AG08396 (cell line): ENCODE results near the gene CFAP61.

ENCODE experiments used
- DNase-seq: peaks from one replicate; pipeline ENCODE4 v3.0.0; 2012; ENCODE audit warnings: low spot score, mixed read lengths

The CFAP61 gene

DNA sequence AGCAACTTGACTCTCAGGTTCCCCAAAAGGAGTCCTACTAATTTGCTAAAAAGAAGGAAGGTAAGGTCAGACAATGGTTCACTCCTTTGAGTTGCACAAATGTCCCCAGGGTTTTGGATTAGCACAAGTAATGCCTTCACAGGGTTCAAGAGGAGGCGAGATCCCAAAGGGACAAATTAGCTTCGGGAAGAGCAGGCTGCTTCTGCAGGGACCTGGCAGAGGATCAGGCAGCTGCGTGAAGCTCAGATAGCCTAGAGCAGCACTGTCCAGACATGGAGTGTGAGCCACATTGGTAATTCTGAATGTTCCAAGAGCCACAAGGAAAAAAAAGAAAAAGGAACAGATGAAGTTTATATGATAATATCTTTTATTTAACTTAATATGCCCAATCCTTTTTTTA lies 115.4 kb downstream of the CFAP61 start:
- DNase-seq, result no peak

GRCh38 chr20:20173254-20173653 lies 120.9 kb downstream of the CFAP61 start:
- DNase-seq, result no peak

GRCh38 chr20:20174089-20174835 lies 121.9 kb downstream of the CFAP61 start:
- DNase-seq, result no peak

DNA sequence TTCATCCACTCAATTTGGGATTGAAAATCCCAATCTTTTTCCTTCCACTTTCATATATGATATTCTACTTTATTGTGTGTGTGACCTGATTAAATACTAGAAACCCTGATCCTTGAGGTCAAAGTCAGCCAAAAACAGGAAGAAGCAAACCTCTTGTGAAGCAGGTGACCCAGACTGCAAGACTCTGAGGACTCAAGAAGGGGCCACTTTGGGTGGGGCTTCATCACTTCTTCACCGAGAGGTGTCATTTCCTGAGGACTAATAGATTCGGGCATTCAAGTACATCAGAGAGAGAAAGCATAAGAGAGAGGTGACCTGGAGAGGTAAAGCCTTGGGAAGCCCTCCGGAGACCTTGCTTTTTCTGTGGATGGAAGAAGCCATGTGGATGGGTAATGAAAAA lies 129.0 kb downstream of the CFAP61 start:
- no peak for DNase-seq

DNA sequence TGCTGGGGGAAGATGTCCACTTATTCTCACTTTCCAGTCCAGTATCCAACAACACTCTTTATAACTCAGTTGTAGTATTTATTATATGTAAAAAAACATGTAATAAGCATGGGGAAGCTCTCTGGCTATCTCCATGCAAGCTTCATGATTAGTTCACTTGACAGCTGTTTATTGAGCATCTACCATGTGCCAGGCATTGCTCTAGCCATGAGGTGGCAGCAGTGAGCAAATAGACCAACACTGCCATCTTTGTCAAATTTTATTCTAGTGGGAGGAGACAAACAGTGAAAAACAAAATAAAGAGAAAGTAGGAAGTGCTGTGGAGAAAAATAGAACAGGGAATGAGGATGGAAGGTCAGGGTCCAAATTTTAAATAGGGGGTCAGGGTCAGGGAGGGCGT lies 131.8 kb downstream of the CFAP61 start:
- DNase-seq, result no peak

DNA sequence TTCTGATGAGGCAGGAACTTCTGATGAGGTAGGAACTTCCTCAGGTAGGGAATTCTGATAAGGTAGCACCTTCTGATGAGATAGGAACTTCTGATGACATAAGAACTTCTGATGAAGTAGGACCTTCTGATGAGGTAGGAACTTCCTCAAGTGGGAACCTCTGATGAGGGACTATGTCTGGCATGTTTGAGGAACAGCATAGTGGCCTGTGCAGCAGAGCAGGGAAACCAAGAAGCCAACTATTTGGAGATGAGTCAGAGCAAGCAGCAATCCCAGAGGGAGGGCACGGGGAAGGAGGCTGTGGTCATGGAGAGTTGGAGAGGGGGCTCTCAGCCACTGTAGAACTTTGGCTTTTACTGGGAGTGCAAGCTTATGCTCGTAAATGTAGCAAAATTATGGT lies 132.4 kb downstream of the CFAP61 start:
- no peak for DNase-seq

DNA sequence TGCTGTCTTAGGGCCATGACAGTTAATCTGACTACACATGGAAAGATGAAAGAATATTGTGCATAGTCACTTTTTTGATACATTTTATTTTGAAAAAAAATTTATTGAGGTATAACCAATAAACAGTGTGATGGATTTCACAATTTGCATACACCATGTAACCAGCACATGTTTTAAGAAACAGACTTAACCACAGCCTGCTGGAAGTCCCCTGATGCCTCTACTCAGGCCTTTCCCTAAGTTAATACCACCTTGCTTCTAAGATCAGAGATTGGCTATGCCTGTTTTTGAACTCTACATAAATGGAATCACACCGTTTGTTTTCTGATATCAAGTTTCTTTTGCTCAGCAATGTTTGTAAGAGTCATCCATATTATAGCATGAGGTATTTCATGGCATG lies 136.3 kb downstream of the CFAP61 start:
- no peak for DNase-seq

- no peak for DNase-seq
Measured at GRCh38 chr20:20192366-20192765, 140.0 kb downstream of the CFAP61 start.

- no peak for DNase-seq
Measured at GRCh38 chr20:20195021-20195705, 142.8 kb downstream of the CFAP61 start.

DNA sequence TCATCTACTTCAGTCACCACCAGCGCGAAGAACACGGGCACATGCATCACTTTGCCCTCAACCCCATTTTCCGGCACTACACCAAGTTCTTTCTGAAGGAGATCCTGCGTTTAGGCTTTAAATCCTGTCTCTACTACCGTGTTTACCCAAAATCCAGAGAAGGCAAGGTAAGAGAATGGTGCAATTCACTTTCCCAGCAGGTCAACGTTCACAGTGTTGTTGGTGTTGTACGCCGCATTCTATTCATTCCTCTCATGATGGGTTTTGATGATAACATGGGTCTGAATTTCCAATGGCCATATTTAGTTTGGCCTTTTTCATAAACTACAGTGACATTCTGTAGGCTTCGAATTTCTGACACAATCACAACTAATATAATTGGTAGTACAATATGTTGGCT lies 144.3 kb downstream of the CFAP61 start:
- no peak for DNase-seq

GRCh38 chr20:20198011-20198410 lies 145.7 kb downstream of the CFAP61 start:
- DNase-seq, result no peak

DNA sequence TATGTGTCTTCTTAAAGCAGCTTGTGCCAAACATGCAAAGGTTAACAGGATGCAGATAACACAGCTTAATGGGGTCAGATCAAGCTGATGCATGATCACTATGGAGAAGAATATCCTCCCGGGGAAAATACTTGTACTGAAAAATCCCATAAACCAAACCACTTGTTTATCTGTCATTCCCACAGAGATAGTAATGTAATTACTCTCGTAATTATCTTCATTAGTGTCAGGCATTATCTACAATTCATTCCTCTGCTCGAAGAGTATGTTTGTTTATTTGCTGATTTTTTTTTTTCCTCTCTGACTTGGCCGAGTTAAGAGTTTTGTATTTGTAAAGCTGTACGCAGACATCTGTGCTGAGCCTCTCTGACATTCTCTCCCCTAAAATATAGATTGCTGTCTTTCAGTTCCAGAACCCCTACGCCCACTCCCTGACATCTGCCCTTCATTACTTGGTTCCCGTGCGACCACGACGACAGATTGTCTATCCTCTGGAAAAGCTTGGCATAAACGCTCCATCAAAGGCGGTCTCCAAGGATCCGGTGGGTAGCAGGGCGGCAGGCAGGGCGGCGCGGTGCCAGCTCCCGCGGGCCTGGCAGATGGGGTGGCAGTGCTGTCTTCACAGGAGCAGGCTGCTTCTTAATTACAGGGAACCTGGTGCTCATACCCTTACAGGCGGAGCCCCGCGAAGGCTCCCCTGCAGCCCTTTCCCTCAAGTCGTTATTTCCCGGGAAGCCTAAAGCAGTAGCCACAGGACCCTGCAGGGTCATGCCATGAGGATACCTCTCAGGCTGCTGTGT lies 147.2 kb downstream of the CFAP61 start:
- DNase-seq, result no peak

DNA sequence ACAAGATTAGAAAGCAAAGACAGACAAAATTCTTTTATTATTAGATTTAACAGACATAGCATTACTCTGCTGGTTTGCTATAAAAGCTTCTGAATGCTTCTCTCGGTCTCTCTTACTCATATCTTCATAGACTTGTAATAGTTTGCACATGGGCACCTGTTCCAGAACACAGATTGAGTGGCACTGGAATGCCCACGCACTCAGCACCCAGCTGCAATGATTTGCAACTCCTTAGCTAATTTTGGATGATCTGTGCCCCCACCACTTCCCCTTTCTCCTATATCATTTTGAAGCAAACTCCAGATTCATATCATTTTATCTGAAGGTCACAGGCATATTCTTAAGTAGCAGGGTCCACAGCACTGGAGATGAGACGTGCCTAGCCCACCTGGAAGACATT lies 148.8 kb downstream of the CFAP61 start:
- no peak for DNase-seq

DNA sequence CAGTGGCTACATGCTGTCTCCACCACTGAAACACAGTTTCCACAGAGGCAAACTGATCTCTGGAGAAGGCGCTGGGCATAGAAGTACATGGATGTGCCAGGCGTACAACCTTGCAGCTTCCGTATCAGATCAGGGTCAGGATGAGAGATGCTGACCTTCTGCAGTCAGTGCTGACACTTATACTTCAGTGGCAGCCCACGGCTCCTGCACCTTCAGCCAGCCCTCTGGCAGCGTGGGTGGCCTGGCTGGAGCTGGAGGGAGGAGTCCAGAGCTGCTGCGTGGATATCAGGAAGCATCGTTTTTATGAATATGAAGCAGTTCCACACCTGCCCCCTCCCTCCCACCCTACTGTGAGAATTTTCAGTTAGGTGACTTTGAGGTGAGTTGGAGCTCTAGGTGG lies 149.3 kb downstream of the CFAP61 start:
- DNase-seq, result no peak

- DNase-seq, result no peak
Measured at GRCh38 chr20:20202768-20203167, 150.4 kb downstream of the CFAP61 start.

- no peak for DNase-seq
Measured at GRCh38 chr20:20203784-20204183, 151.5 kb downstream of the CFAP61 start.

GRCh38 chr20:20204256-20204655 lies 151.9 kb downstream of the CFAP61 start:
- no peak for DNase-seq

- no peak for DNase-seq
Measured at GRCh38 chr20:20205141-20205861, 153.0 kb downstream of the CFAP61 start.

DNA sequence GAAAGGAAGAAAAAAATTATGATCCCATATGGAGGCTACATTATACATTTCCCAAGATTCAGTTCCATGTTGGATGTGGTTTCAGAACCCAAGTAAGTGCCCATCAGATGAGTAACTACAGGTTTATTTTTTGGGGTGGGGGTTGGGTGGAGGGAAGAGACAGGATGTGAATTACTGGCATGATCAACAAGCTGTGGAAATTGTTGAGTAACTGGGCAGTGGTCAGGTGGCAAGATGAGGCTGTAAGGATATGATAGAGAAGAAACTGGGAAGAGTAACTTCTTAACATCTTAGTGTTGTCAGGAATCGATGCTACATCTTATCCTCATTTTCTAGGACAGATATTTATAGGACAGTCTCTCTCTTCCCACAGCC lies 153.5 kb downstream of the CFAP61 start:
- no peak for DNase-seq

DNA sequence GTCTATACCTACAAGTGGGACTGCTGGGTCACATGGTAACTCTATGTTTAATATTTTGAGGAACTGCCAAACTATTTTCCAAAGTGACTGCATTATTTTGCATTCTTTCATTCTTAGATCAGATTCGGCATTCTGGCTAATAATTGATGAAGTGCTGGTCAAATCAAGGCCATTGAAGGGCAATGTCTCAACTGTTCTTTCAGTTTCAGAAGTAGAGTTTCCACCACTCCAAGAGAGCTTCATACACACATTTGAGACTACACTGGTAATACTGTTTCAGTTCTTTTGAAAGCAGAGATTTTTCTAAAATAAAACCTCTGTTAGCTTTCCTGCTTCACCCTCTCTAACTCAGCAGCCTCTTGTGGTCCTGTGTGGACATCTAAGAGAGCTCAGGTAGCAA lies 154.5 kb downstream of the CFAP61 start:
- DNase-seq, result no peak

DNA sequence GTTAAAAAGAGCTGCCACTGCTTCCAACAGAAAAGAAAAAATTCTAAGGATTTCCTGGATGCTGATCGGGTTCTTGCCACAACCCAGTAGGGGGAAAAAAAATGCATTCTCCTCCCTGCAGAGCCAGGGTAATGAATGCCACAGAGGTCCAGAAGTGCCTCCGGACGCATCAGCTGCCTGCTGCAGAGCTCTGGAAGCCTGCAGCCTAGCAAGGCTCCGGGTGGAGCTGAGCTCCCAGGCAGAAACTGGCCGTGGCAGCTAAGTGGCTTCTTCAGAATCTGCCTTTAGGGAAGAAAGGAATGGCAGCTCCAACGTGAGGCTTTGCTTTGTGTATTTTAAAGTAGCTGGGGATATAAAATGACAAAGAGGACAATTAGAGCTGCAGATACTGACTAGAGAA lies 155.0 kb downstream of the CFAP61 start:
- DNase-seq, result no peak

DNA sequence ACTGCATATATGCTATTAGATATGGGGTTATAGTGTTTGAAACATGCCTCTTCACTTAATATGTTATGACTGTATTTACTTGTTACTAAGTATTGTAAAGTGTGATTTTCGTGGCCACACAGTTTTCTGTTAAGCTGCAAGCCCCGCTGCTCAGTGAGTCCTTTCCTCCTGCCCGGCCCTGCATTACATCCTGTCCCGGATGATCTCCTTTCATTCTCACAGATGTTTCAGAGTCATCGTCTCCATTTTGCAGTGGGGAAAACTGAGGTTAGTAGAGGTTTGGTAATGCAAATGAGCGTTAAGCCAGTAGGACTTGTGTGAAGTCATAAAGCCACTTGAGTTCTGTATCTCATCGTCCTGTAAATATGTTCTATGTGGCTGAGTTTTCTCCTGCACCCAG lies 155.5 kb downstream of the CFAP61 start:
- no peak for DNase-seq
